ENCODE results near the gene MYCBP. TPM values are rescaled to one million over a fixed set of nuclear protein-coding genes. Genes with fewer than 3 reads are reported as not detected.

The MYCBP gene
- total and polyA plus RNA-seq, 2 experiments from 2014 or later, result 33.6 to 82.3 TPM

DNA sequence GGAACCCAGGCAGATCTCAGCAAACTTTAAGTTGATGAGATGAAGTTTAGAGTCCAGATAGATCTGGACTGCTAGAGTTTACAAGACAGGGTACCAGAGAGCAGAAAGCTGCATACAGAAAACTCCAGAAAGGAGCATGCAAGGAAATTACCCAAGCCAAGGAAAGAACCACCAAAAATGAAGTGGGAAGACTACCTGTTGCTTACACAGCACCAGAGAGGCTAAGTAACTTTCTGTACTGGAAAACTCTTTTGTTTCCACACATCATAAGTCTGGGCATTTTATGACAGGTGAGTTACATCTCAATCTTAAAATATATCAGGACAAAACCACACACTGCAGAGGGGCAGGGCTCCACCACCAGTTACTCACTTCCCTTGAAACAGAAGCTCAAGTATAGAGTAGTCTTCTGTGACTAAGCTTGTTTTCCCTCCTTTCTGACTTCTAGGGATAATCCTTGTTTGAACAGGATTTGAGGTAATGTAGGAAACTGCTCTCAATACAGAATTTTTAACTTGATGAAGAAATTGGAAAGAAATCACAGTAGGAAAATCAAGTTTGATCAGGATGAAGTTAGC is 25.6 kb upstream of the MYCBP start:
- H3K27ac Mint-ChIP-seq, result no peak overlapping the region
- H3K27me3 Mint-ChIP-seq (ENCODE audit: insufficient read depth, low read depth, poor library complexity), result peaks cover 3% of the 10 kb centered on the region
- no peak for ATAC-seq

More for the DNA sequence above, 25.6 kb upstream of the MYCBP start:
- Histone ChIP-seq H3K27ac (ENCODE audit: low read depth) (no peak overlapping the region), H3K9me2 (ENCODE audit: insufficient read depth) (no peaks in the 10 kb centered on the region), H3F3A (replicated peaks; ENCODE audit: low read depth) (no peaks in the 10 kb centered on the region), H3K36me3 (ENCODE audit: insufficient read depth) (no peaks in the 10 kb centered on the region), H3K4me3 (no peak overlapping the region), H3K4me1 (ENCODE audit: insufficient read depth) (no peaks in the 10 kb centered on the region), H2AFZ (no peak overlapping the region), H4K20me1 (replicated peaks; ENCODE audit: insufficient read depth) (no peaks in the 10 kb centered on the region), H3K79me2 (replicated peaks; ENCODE audit: insufficient read depth) (no peaks in the 10 kb centered on the region), H3K4me2 (no peak overlapping the region), H3K27me3 (ENCODE audit: insufficient read depth) (no peaks in the 10 kb centered on the region)
- Mint-ChIP-seq H3K4me1 (no peaks in the 10 kb centered on the region), H3K4me3 (no peak overlapping the region), H3K9me3 (no peaks in the 10 kb centered on the region), H3K36me3 (ENCODE audit: low read depth) (no peaks in the 10 kb centered on the region)
- TF ChIP-seq NANOG (IDR thresholded peaks at IDR 0.05; ENCODE audit: borderline replicate concordance), result no peak
- TF ChIP-seq ZNF114 (CRISPR knock-in tag; IDR thresholded peaks at IDR 0.05), result no peak
- TF ChIP-seq JUNB (IDR thresholded peaks at IDR 0.05; ENCODE audit: unreplicated experiment), result no peak
- TF ChIP-seq EZH2phosphoT487 (IDR thresholded peaks at IDR 0.05; ENCODE audit: unreplicated experiment), result no peak
- TF ChIP-seq, protein P1, sequence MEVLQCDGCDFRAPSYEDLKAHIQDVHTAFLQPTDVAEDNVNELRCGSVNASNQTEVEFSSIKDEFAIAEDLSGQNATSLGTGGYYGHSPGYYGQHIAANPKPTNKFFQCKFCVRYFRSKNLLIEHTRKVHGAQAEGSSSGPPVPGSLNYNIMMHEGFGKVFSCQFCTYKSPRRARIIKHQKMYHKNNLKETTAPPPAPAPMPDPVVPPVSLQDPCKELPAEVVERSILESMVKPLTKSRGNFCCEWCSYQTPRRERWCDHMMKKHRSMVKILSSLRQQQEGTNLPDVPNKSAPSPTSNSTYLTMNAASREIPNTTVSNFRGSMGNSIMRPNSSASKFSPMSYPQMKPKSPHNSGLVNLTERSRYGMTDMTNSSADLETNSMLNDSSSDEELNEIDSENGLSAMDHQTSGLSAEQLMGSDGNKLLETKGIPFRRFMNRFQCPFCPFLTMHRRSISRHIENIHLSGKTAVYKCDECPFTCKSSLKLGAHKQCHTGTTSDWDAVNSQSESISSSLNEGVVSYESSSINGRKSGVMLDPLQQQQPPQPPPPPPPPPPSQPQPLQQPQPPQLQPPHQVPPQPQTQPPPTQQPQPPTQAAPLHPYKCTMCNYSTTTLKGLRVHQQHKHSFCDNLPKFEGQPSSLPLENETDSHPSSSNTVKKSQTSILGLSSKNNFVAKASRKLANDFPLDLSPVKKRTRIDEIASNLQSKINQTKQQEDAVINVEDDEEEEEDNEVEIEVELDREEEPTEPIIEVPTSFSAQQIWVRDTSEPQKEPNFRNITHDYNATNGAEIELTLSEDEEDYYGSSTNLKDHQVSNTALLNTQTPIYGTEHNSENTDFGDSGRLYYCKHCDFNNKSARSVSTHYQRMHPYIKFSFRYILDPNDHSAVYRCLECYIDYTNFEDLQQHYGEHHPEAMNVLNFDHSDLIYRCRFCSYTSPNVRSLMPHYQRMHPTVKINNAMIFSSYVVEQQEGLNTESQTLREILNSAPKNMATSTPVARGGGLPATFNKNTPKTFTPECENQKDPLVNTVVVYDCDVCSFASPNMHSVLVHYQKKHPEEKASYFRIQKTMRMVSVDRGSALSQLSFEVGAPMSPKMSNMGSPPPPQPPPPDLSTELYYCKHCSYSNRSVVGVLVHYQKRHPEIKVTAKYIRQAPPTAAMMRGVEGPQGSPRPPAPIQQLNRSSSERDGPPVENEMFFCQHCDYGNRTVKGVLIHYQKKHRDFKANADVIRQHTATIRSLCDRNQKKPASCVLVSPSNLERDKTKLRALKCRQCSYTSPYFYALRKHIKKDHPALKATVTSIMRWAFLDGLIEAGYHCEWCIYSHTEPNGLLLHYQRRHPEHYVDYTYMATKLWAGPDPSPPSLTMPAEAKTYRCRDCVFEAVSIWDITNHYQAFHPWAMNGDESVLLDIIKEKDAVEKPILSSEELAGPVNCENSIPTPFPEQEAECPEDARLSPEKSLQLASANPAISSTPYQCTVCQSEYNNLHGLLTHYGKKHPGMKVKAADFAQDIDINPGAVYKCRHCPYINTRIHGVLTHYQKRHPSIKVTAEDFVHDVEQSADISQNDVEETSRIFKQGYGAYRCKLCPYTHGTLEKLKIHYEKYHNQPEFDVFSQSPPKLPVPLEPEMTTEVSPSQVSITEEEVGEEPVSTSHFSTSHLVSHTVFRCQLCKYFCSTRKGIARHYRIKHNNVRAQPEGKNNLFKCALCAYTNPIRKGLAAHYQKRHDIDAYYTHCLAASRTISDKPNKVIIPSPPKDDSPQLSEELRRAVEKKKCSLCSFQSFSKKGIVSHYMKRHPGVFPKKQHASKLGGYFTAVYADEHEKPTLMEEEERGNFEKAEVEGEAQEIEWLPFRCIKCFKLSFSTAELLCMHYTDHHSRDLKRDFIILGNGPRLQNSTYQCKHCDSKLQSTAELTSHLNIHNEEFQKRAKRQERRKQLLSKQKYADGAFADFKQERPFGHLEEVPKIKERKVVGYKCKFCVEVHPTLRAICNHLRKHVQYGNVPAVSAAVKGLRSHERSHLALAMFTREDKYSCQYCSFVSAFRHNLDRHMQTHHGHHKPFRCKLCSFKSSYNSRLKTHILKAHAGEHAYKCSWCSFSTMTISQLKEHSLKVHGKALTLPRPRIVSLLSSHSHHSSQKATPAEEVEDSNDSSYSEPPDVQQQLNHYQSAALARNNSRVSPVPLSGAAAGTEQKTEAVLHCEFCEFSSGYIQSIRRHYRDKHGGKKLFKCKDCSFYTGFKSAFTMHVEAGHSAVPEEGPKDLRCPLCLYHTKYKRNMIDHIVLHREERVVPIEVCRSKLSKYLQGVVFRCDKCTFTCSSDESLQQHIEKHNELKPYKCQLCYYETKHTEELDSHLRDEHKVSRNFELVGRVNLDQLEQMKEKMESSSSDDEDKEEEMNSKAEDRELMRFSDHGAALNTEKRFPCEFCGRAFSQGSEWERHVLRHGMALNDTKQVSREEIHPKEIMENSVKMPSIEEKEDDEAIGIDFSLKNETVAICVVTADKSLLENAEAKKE (CRISPR knock-in tag; IDR thresholded peaks at IDR 0.05), result no peak
- no peak for TF ChIP-seq POLR2AphosphoS5 (IDR thresholded peaks at IDR 0.05; ENCODE audit: low read depth)
- TF ChIP-seq ETS1 (IDR thresholded peaks at IDR 0.05), result no peak
- no peak for TF ChIP-seq ZNF331 (CRISPR knock-in tag; IDR thresholded peaks at IDR 0.05; ENCODE audit: low read depth)
- TF ChIP-seq STAT1 (IDR thresholded peaks at IDR 0.05; ENCODE audit: unreplicated experiment), result no peak
- TF ChIP-seq CREB1 (CRISPR knock-in tag; IDR thresholded peaks at IDR 0.05; ENCODE audit: low read depth), result no peak
- TF ChIP-seq, protein P2, sequence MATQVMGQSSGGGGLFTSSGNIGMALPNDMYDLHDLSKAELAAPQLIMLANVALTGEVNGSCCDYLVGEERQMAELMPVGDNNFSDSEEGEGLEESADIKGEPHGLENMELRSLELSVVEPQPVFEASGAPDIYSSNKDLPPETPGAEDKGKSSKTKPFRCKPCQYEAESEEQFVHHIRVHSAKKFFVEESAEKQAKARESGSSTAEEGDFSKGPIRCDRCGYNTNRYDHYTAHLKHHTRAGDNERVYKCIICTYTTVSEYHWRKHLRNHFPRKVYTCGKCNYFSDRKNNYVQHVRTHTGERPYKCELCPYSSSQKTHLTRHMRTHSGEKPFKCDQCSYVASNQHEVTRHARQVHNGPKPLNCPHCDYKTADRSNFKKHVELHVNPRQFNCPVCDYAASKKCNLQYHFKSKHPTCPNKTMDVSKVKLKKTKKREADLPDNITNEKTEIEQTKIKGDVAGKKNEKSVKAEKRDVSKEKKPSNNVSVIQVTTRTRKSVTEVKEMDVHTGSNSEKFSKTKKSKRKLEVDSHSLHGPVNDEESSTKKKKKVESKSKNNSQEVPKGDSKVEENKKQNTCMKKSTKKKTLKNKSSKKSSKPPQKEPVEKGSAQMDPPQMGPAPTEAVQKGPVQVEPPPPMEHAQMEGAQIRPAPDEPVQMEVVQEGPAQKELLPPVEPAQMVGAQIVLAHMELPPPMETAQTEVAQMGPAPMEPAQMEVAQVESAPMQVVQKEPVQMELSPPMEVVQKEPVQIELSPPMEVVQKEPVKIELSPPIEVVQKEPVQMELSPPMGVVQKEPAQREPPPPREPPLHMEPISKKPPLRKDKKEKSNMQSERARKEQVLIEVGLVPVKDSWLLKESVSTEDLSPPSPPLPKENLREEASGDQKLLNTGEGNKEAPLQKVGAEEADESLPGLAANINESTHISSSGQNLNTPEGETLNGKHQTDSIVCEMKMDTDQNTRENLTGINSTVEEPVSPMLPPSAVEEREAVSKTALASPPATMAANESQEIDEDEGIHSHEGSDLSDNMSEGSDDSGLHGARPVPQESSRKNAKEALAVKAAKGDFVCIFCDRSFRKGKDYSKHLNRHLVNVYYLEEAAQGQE (IDR thresholded peaks at IDR 0.05; ENCODE audit: unreplicated experiment), result no peak
- TF ChIP-seq CTCF (conservative IDR thresholded peaks at IDR 0.05; ENCODE audit: low read depth in 2 of 2), result no peak
- TF ChIP-seq EZH2 (IDR thresholded peaks at IDR 0.05; ENCODE audit: low read depth, unreplicated experiment), result no peak
- DNase-seq (ENCODE audit: low spot score), result no peak

All from GM23338 (cell line).